Body of pancreas (tissue), 4 donors: ENCODE measurements around the gene LRIG1. TPM values are rescaled to one million over a fixed set of nuclear protein-coding genes. Genes with fewer than 3 reads are reported as not detected.

ENCODE experiments used
- ATAC-seq: fragments of 150-250 bp; one replicate; pipeline ENCODE4 v1.9.1; 2016
- DNase-seq, 4 donors: peaks; one replicate each; pipeline ENCODE4 v3.0.0-alpha.2; 2019
- H3K27ac ChIP-seq, 4 donors: fragments of 200-600 bp; sonication (generic); 1 replicate in 3 of 4; 2 replicates in 1 of 4; pipeline versions ENCODE4 v1.5.1 to v1.6.1; 2016 to 2019; ENCODE audit warnings: mild to moderate bottlenecking in 1 of 4, mixed read lengths in 1 of 4, moderate library complexity in 1 of 4
- H3K27me3 ChIP-seq, 2 donors: fragments of 200-600 bp; sonication (generic); one replicate each; pipeline ENCODE4 v1.6.0; 2016; ENCODE audit warnings: mild to moderate bottlenecking in 1 of 2
- H3K36me3 ChIP-seq, 2 donors: fragments of 200-600 bp; sonication (generic); replicated peaks in 1 of 2; 2 replicates each; pipeline ENCODE4 v1.5.1; 2016; ENCODE audit warnings: low read depth in 2 of 2; ENCODE audit not compliant: insufficient read depth in 1 of 2
- H3K4me1 ChIP-seq: fragments of 200-600 bp; sonication (generic); one replicate; pipeline ENCODE4 v1.6.0; 2016
- H3K4me3 ChIP-seq, 2 donors: fragments of 200-600 bp; sonication (generic); 1 replicate in 1 of 2; 2 replicates in 1 of 2; pipeline ENCODE4 v1.5.1; 2016 to 2019
- H3K9me3 ChIP-seq, 3 donors: fragments of 200-600 bp; sonication (generic); 1 replicate in 2 of 3; 2 replicates in 1 of 3; pipeline ENCODE4 v1.5.1; 2016
- POLR2A ChIP-seq, 3 donors: fragments of 450-650 bp; IDR thresholded peaks; one replicate each; pipeline ENCODE4 v1.6.1; 2016; ENCODE audit warnings: antibody characterized with exemption in 3 of 3, mild to moderate bottlenecking in 2 of 3
- WGBS, 2 donors: methylation state at CpG; one replicate each; pipeline ENCODE4 v1.1.5; 2017; 5-methylcytosine and 5-hydroxymethylcytosine counted together
- intact Hi-C: fragments of 100-400 bp; cut with DNase I; formaldehyde crosslinking; loops from one replicate; pipeline ENCODE4 v1.15.1; 2023
- total RNA-seq, 2 donors: library from RNA; depleted of rRNA; stranded (reverse); fragments of >200 nt; gene quantifications; one replicate each; pipeline ENCODE4 v1.1.0, GENCODE V29; 2016
- TF ChIP-seq, protein P1 (sequence below), 7 experiments: fragments of 450-650 bp in 4 of 7; fragments of 200-600 bp in 3 of 7; sonication (generic) in 3 of 7; IDR thresholded peaks; one replicate each; pipeline ENCODE4 v1.5.1; 2016 to 2019; ENCODE audit warnings: antibody characterized with exemption in 7 of 7

The LRIG1 gene
- total RNA-seq, 2 donors from 2014 or later, result 111 to 114 TPM

GRCh38 chr3:66476852-66477381 is 23.9 kb downstream of the LRIG1 start:
- peak overlapping the region; percentile 71 to 84 (median 82) for H3K27ac ChIP-seq
- WGBS, 2 donors, result 32 to 34% methylated on average over 9 of the region's 9 CpGs
- peaks cover 99% of the 10 kb centered on the region for H3K4me1 ChIP-seq
- ATAC-seq (peak; percentile 32), DNase-seq (peak in 2 of 4 donors; percentile 42 to 44)
- no peaks in the 10 kb centered on the region for H3K36me3 ChIP-seq
- intact Hi-C loops, result no loop called here
- TF ChIP-seq POLR2A (IDR thresholded peaks at IDR 0.05), result no peak
- TF ChIP-seq, protein P1, sequence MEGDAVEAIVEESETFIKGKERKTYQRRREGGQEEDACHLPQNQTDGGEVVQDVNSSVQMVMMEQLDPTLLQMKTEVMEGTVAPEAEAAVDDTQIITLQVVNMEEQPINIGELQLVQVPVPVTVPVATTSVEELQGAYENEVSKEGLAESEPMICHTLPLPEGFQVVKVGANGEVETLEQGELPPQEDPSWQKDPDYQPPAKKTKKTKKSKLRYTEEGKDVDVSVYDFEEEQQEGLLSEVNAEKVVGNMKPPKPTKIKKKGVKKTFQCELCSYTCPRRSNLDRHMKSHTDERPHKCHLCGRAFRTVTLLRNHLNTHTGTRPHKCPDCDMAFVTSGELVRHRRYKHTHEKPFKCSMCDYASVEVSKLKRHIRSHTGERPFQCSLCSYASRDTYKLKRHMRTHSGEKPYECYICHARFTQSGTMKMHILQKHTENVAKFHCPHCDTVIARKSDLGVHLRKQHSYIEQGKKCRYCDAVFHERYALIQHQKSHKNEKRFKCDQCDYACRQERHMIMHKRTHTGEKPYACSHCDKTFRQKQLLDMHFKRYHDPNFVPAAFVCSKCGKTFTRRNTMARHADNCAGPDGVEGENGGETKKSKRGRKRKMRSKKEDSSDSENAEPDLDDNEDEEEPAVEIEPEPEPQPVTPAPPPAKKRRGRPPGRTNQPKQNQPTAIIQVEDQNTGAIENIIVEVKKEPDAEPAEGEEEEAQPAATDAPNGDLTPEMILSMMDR (IDR thresholded peaks at IDR 0.05), result no peak
- no peak overlapping the region for H3K4me3 ChIP-seq
- H3K27me3 ChIP-seq, result no peaks in the 10 kb centered on the region
- no peaks in the 10 kb centered on the region for H3K9me3 ChIP-seq

- H3K27ac ChIP-seq, result peak overlapping the region; percentile 71 to 84 (median 82)
- intact Hi-C loops, result no loop called here
- H3K4me3 ChIP-seq, result no peak overlapping the region
- no peaks in the 10 kb centered on the region for H3K36me3 ChIP-seq
- ATAC-seq, result peak; percentile 64
- H3K9me3 ChIP-seq, result no peaks in the 10 kb centered on the region
- DNase-seq, result peak in 3 of 4 donors; percentile 44 to 60 (median 57)
- H3K27me3 ChIP-seq, result no peaks in the 10 kb centered on the region
- H3K4me1 ChIP-seq, result peaks cover 97% of the 10 kb centered on the region
- WGBS, 2 donors, result 16 to 24% methylated on average over 9 of the region's 9 CpGs
- no peak for TF ChIP-seq POLR2A (IDR thresholded peaks at IDR 0.05)
These were observed 25.3 kb downstream of the LRIG1 start for GRCh38 chr3:66475386-66476020.

GRCh38 chr3:66473692-66474091 is 27.1 kb downstream of the LRIG1 start:
- peaks cover 97% of the 10 kb centered on the region for H3K4me1 ChIP-seq
- peak overlapping the region in 3 of 4 donors; percentile 79 to 84 (median 84) for H3K27ac ChIP-seq
- DNase-seq (no peak), ATAC-seq (no peak)
- no peak overlapping the region for H3K4me3 ChIP-seq
- H3K9me3 ChIP-seq, result no peaks in the 10 kb centered on the region
- WGBS, 2 donors, result 42 to 46% methylated on average over 11 of the region's 11 CpGs
- TF ChIP-seq POLR2A (IDR thresholded peaks at IDR 0.05), result no peak
- TF ChIP-seq, protein P1 (IDR thresholded peaks at IDR 0.05), result no peak
- H3K27me3 ChIP-seq, result no peaks in the 10 kb centered on the region
- intact Hi-C loops, result no loop called here
- H3K36me3 ChIP-seq, result no peaks in the 10 kb centered on the region

DNA sequence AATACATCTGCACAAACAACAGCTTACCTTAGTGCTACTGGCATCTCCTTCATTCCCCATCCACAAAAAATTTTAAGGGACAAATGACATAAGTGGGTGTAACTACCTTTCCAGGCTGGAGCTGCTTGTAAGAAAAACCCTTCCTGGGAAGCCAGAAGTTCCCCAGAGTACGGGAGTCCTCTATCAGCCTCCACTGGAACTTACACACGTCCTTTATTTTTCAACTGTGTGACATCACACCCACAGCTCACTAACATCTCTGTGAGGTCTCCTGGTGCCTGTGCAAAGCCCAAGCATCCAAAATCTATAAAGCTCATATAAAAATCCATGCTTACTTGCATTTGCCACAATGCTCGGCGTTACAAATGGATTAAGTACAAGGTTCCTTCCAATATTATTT is 27.6 kb downstream of the LRIG1 start:
- Histone ChIP-seq H3K36me3 (no peaks in the 10 kb centered on the region), H3K9me3 (no peaks in the 10 kb centered on the region), H3K4me1 (peaks cover 97% of the 10 kb centered on the region), H3K27ac (peak overlapping the region; percentile 4 to 84 (median 63)), H3K27me3 (no peaks in the 10 kb centered on the region), H3K4me3 (no peak overlapping the region)
- ATAC-seq (no peak), DNase-seq (no peak)
- intact Hi-C loops, result no loop called here
- WGBS, 2 donors, result 25 to 41% methylated on average over 4 of the region's 4 CpGs
- no peak for TF ChIP-seq POLR2A (IDR thresholded peaks at IDR 0.05)
- TF ChIP-seq, protein P1 (IDR thresholded peaks at IDR 0.05), result no peak

DNA sequence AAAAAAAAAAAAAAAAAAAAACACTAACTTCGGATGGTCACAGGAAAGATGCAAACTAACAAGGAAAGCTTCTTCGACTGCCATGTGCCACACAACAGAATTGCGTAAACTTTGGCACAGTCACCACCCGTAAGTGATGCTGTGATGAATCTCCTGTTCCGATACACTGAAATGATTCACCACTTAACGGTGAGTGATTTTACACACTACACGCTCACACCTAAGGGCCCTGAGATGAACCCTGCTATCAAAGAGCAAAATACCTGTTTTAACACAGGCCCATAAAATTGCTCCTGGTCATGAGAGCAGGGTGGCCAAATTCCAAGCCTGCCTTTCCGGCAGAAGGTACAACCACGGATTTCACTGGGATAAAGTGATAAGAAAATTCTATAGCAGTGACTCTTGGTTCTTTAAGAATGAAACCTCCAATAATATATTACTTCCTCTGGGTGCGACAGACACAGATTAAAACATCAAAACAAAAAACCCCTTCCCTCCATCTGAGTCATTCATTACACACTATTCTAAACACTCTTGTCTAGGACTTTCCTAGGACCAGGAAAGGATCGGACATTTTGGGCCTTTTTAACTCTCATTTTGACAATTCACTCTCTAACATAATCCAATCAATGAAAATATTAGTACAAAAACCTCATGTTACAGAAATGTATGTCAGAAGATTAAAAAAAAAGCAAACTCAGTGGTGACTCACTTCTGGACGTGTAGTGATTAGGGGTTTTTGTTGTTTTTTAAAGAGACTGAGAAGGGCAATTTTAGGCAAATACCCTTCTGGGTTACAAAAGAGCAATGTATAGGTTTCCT is 28.3 kb downstream of the LRIG1 start:
- Histone ChIP-seq H3K27me3 (no peaks in the 10 kb centered on the region), H3K27ac (peak overlapping the region in 3 of 4 donors; percentile 47 to 84 (median 79)), H3K4me1 (peaks cover 97% of the 10 kb centered on the region), H3K36me3 (no peaks in the 10 kb centered on the region), H3K9me3 (no peaks in the 10 kb centered on the region), H3K4me3 (no peak overlapping the region)
- TF ChIP-seq, protein P1 (IDR thresholded peaks at IDR 0.05), result no peak
- TF ChIP-seq POLR2A (IDR thresholded peaks at IDR 0.05), result no peak
- intact Hi-C loops, result no loop called here
- no peak for DNase-seq
- no peak for ATAC-seq
- WGBS, 2 donors, result 25 to 33% methylated on average over 12 of the region's 12 CpGs
